GM19035 (cell line): Measurements from ENCODE around the gene SRGAP2B.
A peak's percentile ranks its signal among the peaks of the same experiment; 100 is the strongest.
"Not testable (repeated sequence)": the region's sequence is repeated elsewhere in the genome, so short reads cannot be mapped to it uniquely, and the experiment has no call there.

Experiments used
- ATAC-seq: cut with Tn5 transposase; IDR thresholded peaks from one replicate; pipeline ENCODE4 v1.9.1; 2021; ENCODE audit not compliant: unreplicated experiment

SRGAP2B gene

GRCh38 chr1:145095284-145096057, at the start of gene SRGAP2B, which contains the start of gene FAM72D:
Gene SRGAP2B (minus strand): TSS chr1:145095328. CDS start chr1:145092901, 2,427 bp downstream.
Gene FAM72D (plus strand): TSS chr1:145095974. CDS start chr1:145096848, 874 bp downstream.
- ATAC-seq = peak; percentile 82

DNA sequence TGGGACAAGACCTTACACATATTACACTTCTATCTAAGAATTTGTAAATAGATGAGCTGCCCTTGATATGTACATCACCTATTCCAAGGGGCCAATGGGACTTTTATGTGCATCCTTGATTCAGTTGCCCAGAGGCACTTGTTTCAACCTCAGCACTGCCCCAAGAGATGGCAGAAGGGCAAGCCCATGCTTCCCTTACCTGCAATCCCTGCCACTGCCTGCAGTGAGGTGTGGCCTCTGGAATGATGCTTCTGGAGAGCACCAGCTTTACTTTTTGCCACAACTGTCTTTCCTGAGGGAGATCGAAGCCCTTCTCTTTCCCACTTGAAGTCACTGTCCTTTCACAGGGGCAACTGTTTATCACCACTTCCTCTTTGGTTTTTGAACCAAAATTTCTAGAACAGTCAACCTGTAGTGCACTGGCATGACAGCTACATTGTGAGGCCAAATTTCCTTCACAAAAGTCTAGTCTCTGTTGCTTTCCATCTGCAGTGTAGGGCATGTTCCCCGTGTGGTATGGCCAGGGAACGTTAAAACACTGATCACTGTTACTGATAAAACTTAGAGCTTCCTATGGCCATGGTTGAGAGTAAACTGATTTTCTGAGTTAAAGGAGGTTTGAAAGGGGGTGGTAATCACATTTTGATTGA, 49.3 kb upstream of the SRGAP2B start:
- ATAC-seq = not testable (repeated sequence)

- not testable (repeated sequence) for ATAC-seq
Observed at GRCh38 chr1:145140549-145140948, 45.4 kb upstream of the SRGAP2B start.

DNA sequence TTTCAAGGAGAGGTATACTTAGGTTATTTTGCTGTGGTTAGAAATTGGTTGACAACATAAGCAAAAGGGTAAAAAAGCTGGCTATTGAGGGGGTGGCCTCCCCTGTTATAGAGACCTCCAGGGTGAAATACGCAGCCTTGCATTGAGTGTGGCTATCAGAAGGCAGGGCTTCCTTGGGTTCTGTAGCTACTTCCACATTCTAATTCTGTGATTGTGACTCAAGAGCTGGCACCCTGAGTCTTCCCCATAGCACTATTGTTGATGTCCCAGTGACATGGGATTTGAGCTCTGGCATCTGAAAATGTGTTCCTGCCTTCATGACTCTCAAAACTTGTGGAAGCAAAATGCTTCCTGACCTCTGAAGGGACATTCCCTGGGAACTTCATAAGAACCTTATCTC, 39.3 kb upstream of the SRGAP2B start:
- not testable (repeated sequence) for ATAC-seq

GRCh38 chr1:145128697-145129469, 33.8 kb upstream of the SRGAP2B start:
- ATAC-seq = not testable (repeated sequence)

- ATAC-seq = not testable (repeated sequence)
Observed at GRCh38 chr1:145127144-145127543, 32.0 kb upstream of the SRGAP2B start.

DNA sequence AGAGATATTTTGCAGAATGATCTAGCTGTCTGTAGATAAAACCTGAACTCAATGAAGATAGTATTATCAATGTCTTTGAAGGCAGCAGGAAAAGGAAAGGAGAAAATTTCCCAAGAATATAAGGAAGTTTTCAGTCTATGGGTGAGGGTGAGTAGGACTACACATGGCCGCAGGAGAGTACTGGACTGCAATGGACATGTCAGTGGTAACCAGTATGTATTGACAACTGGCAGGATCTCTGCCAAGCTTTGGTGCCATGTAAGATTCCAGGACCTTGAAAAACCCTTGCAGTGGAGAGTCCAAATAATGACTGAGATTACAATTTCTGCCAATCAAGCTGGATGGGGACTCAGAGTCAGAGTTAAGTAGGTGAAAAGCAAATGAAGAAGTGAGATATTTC, 30.0 kb upstream of the SRGAP2B start:
- not testable (repeated sequence) for ATAC-seq

- ATAC-seq = not testable (repeated sequence)
Observed at GRCh38 chr1:145123992-145124641, 29.0 kb upstream of the SRGAP2B start.

GRCh38 chr1:145123062-145123395, 27.9 kb upstream of the SRGAP2B start:
- ATAC-seq = not testable (repeated sequence)

GRCh38 chr1:145122344-145123061, 27.4 kb upstream of the SRGAP2B start:
- ATAC-seq = not testable (repeated sequence)

DNA sequence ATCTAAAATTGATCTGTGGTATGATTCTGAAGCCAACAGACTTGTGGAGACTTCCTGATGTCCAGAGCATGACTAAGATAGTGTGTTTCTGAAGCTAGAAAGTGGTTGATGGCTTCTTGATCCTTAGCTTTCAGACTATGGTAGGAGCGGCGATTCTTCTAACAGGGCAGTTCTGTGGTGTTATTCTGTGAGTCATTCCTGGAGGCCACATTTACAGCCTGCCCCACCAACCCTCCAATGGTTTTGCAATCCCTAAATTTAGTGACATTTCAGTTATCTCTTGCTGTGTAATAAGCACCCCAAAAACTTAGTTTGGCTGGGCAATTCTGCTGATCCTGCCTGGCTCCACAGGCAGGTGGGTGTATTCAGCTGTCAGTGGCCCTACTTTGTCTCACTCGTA, 24.7 kb upstream of the SRGAP2B start:
- not testable (repeated sequence) for ATAC-seq

DNA sequence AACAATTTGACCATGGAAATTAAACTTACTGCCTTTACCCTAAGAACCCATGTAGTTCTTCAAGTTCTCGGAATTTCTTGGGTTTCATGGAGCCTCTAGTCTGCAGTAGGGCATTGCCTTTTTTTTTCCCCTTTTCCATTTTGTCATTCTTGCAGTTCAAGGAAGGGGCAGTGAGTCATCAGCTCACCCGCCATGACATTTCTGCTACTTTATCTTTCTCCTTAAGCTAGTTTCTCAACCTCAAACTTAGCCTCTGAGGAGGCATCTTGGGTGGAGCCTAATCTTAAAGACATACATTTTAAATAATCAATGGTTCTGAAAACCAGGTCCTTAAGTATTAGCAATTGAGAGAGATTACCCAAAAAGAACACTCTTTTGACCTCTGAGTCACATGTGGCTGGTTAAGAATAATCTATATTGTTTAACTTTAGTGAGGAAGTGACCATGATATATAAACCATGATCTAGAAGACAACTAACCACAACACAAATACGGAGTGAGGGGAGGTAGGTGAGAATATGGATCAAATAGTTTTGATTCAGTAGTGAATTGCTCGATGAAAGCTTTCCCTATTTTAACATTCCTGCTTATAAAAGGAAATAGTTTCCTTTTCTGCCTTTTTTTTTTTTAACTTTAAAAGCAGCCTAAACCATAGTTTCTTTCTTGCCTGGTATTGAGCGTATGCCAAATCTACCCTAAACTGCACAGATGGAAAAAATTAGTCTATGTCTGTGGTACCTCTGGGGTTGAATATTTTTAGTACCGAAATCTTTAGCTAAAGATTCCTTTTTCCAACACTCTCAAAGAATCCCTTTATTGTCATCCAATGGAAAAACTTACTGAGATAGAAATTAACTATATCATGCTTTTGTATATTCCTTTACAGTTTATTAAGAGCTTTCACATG, 20.7 kb upstream of the SRGAP2B start:
- not testable (repeated sequence) for ATAC-seq

DNA sequence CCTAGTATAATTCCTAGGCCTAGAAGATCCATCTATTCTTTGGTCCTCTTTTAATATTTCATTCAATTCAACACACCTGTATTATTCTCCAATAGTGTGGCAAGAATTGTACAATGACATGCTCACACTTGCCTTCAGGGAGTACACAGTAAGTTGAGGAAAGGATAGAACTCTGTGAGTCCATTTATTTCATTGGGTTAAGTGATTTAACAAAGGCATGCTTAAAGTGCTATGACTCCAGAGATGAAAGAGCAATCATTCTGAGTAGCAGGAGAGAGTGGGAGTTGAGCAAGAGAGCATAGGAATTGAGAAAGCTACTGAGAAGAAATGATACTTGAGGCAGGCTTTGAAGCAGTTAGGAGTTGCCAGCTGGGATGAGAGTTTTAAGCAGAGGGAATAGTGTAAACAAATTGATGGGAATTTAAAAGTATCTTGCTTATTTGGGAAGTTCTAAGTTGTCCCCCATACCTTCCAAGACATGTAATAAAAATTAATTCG, 19.5 kb upstream of the SRGAP2B start:
- ATAC-seq = not testable (repeated sequence)

DNA sequence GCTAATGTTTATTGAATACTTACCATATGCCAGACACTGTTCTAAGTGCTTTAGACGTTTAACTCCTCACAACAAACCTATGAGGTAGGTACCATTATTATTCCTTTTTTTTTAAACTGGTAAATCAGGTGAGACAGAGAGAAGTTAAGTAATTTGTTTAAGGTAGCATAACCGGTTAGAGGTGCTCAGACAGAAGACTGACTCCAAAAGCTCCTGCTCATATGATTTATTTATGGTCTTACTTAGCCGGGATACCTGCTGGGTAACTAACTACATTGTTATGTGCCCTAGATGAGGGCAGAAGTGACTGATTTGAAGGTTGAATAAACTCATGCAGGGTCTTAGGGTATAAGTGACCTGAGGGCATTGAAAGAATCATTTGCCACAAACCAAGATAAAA, 17.6 kb upstream of the SRGAP2B start:
- ATAC-seq = not testable (repeated sequence)

GRCh38 chr1:145111674-145112073, 16.5 kb upstream of the SRGAP2B start:
- not testable (repeated sequence) for ATAC-seq

GRCh38 chr1:145103294-145103693, 8.2 kb upstream of the SRGAP2B start:
- ATAC-seq = not testable (repeated sequence)

DNA sequence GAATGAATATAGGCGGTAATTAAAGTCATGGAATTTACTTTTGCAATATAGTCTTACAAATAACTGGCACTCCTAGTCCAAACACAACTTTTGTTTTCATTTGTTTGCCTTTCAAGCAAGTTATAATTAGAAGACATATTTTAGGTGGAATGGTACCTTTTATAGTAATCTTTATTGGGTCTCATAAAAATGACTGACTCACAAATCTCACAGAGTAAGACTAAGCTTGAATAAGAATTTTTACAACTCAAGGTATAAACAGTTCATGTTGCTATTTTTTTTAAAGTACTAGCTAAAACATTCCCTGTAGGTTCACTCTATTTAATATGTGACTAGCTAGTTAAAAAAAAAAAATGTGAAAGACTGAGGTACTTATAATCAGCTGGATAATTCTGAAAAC, 6.6 kb upstream of the SRGAP2B start:
- not testable (repeated sequence) for ATAC-seq

- peak; percentile 9 for ATAC-seq
Observed at GRCh38 chr1:145094655-145095211, 395 bp downstream of the SRGAP2B start.
